SHP77 (cell line): Measurements from ENCODE around the gene IFT22.
"Not testable (repeated sequence)": the region's sequence is repeated elsewhere in the genome, so short reads cannot be mapped to it uniquely, and the experiment has no call there.

Experiments used
- DNase-seq, 2 experiments: peaks; one replicate each; lab custom pipeline; 2025; lab: John Stamatoyannopoulos, UW

Gene IFT22

GRCh38 chr7:101278461-101279292 is 42.9 kb downstream of the IFT22 start:
- DNase-seq, result no peak

- DNase-seq, result no peak
These were observed 44.5 kb downstream of the IFT22 start for GRCh38 chr7:101277155-101277554.

GRCh38 chr7:101273206-101273605 is 48.4 kb downstream of the IFT22 start:
- no peak for DNase-seq

GRCh38 chr7:101271021-101271420 is 50.6 kb downstream of the IFT22 start:
- no peak for DNase-seq

GRCh38 chr7:101269664-101270063 is 51.9 kb downstream of the IFT22 start:
- DNase-seq, result no peak

GRCh38 chr7:101265622-101266516 is 55.7 kb downstream of the IFT22 start:
- DNase-seq, result no peak

- DNase-seq, result not testable (repeated sequence)
These were observed 57.4 kb downstream of the IFT22 start for GRCh38 chr7:101264102-101264706.
